HL-60 (cell line): ENCODE measurements around the gene DNAJA1.

Experiments
- DNase-seq, 2 experiments: peaks; one replicate each; pipeline ENCODE4 v3.0.0-alpha.2; 2010 to 2020; ENCODE audit warnings: low read depth in 1 of 2, low spot score in 1 of 2
- H3K27ac ChIP-seq: fragments of 250-450 bp; sonication (Bioruptor Pico); replicated peaks from 2 replicates; pipeline ENCODE4 v1.5.1; 2020; ENCODE audit warnings: mild to moderate bottlenecking, moderate library complexity
- H3K27me3 ChIP-seq: fragments of 250-450 bp; sonication (Bioruptor Pico); 2 replicates; pipeline ENCODE4 v1.5.1; 2021; ENCODE audit warnings: mild to moderate bottlenecking, moderate library complexity; ENCODE audit not compliant: insufficient read depth, poor library complexity, severe bottlenecking
- H3K4me3 ChIP-seq: replicated peaks from 2 replicates; pipeline ENCODE4 v1.5.1; 2011; ENCODE audit warnings: mild to moderate bottlenecking, control low read depth, low read length; ENCODE audit not compliant: insufficient read depth
- GABPA ChIP-seq: IDR thresholded peaks from 2 replicates; pipeline ENCODE4 v1.6.1; 2012; ENCODE audit warnings: low read depth
- POLR2AphosphoS5 ChIP-seq: IDR thresholded peaks from 2 replicates; pipeline ENCODE4 v1.6.1; 2012; ENCODE audit warnings: low read depth
- SPI1 ChIP-seq: IDR thresholded peaks from 2 replicates; pipeline ENCODE4 v1.6.1; 2012; ENCODE audit warnings: low read depth, mild to moderate bottlenecking, borderline replicate concordance
- TF ChIP-seq, protein P1 (sequence below): IDR thresholded peaks from one replicate; pipeline ENCODE4 v1.5.1; 2011; ENCODE audit warnings: low read length, control low read depth, inconsistent platforms; ENCODE audit not compliant: insufficient read depth
- TF ChIP-seq, protein P2 (sequence below): IDR thresholded peaks from 2 replicates; pipeline ENCODE4 v1.6.1; 2012; ENCODE audit warnings: low read depth; ENCODE audit not compliant: insufficient replicate concordance

Gene DNAJA1

DNA sequence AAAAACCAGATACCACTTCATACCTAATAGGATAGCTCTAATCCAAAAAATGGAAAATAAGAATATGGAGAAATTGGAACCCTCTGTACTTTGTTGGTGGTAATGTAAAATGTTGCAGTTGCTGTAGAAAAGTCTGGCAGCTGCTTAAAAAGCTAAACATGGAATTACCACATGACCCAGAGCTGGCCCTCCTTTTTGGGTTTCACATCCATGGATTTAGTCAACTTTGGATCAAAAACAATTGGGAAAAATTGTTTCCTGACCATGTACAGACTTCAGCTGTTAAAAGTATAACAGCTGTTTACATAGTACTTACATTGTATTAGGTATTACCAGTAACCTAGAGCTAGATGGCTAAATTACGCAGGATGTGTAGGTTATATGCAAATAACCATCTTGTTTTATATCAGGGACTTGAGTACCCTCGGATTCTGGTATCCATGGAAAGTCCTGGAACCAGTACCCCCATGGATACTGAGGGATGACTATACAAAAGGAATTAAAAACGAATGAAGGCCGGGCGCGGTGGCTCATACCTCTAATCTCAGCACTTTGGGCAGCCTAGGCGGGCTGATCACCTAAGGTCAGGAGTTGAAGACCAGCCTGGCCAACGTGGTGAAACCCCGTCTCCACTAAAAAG lies 15.8 kb downstream of the DNAJA1 start:
- no peak overlapping the region for H3K27ac ChIP-seq
- no peak for DNase-seq
- no peak; the same call in 1 of the 2 replicates for TF ChIP-seq POLR2AphosphoS5
- no peak for TF ChIP-seq GABPA
- no peak for TF ChIP-seq SPI1
- TF ChIP-seq, protein P1, sequence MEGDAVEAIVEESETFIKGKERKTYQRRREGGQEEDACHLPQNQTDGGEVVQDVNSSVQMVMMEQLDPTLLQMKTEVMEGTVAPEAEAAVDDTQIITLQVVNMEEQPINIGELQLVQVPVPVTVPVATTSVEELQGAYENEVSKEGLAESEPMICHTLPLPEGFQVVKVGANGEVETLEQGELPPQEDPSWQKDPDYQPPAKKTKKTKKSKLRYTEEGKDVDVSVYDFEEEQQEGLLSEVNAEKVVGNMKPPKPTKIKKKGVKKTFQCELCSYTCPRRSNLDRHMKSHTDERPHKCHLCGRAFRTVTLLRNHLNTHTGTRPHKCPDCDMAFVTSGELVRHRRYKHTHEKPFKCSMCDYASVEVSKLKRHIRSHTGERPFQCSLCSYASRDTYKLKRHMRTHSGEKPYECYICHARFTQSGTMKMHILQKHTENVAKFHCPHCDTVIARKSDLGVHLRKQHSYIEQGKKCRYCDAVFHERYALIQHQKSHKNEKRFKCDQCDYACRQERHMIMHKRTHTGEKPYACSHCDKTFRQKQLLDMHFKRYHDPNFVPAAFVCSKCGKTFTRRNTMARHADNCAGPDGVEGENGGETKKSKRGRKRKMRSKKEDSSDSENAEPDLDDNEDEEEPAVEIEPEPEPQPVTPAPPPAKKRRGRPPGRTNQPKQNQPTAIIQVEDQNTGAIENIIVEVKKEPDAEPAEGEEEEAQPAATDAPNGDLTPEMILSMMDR, result no peak
- TF ChIP-seq, protein P2, sequence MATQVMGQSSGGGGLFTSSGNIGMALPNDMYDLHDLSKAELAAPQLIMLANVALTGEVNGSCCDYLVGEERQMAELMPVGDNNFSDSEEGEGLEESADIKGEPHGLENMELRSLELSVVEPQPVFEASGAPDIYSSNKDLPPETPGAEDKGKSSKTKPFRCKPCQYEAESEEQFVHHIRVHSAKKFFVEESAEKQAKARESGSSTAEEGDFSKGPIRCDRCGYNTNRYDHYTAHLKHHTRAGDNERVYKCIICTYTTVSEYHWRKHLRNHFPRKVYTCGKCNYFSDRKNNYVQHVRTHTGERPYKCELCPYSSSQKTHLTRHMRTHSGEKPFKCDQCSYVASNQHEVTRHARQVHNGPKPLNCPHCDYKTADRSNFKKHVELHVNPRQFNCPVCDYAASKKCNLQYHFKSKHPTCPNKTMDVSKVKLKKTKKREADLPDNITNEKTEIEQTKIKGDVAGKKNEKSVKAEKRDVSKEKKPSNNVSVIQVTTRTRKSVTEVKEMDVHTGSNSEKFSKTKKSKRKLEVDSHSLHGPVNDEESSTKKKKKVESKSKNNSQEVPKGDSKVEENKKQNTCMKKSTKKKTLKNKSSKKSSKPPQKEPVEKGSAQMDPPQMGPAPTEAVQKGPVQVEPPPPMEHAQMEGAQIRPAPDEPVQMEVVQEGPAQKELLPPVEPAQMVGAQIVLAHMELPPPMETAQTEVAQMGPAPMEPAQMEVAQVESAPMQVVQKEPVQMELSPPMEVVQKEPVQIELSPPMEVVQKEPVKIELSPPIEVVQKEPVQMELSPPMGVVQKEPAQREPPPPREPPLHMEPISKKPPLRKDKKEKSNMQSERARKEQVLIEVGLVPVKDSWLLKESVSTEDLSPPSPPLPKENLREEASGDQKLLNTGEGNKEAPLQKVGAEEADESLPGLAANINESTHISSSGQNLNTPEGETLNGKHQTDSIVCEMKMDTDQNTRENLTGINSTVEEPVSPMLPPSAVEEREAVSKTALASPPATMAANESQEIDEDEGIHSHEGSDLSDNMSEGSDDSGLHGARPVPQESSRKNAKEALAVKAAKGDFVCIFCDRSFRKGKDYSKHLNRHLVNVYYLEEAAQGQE, result no peak
- no peak overlapping the region for H3K4me3 ChIP-seq
- H3K27me3 ChIP-seq, result no peaks in the 10 kb centered on the region

DNA sequence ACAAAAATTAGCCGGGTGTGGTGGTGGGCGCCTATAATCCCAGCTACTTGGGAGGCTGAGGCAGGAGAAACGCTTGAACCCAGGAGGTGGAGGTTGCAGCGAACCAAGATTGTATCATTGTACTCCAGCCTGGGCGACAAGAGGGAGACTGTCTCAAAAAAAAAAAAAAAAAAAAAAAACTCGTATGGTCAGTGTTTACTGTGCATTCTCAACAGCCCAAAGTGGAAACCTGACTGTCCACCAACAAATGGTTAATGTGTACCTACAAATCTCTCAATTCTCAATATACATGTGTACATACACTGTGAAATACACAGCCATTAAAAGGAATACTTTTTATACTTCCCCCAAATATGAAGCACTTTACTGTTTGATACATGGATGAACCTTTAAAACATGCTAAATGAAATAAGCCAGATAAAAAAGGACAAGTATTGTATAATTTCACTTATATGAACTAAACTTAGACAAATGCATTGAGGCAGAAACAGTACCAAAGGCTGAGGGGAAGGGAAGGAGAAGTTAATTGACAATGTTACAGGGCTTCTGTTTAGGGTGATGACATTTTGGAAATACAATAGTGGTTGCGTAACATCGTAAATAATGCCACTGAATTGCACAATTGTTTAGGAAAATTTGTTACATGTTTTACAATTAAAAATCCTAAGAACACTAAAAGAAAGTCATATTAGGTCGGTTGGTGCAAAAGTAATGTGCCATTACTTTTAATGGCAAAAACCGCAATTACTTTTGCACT lies 16.5 kb downstream of the DNAJA1 start:
- TF ChIP-seq, protein P1, result no peak
- no peak for TF ChIP-seq POLR2AphosphoS5
- TF ChIP-seq GABPA, result no peak
- no peak overlapping the region for H3K4me3 ChIP-seq
- H3K27ac ChIP-seq, result no peak overlapping the region
- peak in 1 of 2 experiments; percentile 77 for DNase-seq
- no peaks in the 10 kb centered on the region for H3K27me3 ChIP-seq

DNA sequence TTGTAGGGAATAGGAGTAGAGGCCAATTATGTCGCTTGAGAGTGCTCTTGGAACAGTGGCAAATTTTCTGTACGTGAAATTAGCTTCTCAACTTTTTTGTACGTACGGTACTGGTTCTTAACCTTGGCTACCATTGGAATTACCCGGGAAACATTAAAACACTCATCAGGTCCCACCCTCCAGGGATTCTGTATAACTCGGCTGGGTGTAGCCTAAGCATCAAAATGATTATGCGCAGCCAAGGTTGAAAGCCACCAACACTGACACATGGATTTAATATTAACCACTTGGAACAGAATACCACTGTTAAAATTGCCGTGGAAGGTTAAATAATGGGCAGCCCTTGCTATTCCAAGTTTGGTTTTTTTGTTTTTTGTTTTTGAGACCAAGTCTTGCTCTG lies 17.4 kb downstream of the DNAJA1 start:
- DNase-seq, result no peak
- no peak overlapping the region for H3K27ac ChIP-seq
- TF ChIP-seq GABPA (no peak), SPI1 (no peak), POLR2AphosphoS5 (no peak)
- TF ChIP-seq, protein P1, result no peak
- TF ChIP-seq, protein P2, result no peak
- H3K27me3 ChIP-seq, result no peaks in the 10 kb centered on the region
- H3K4me3 ChIP-seq, result no peak overlapping the region
